ENCODE results near the gene CLDN9.

Gene CLDN9

DNA sequence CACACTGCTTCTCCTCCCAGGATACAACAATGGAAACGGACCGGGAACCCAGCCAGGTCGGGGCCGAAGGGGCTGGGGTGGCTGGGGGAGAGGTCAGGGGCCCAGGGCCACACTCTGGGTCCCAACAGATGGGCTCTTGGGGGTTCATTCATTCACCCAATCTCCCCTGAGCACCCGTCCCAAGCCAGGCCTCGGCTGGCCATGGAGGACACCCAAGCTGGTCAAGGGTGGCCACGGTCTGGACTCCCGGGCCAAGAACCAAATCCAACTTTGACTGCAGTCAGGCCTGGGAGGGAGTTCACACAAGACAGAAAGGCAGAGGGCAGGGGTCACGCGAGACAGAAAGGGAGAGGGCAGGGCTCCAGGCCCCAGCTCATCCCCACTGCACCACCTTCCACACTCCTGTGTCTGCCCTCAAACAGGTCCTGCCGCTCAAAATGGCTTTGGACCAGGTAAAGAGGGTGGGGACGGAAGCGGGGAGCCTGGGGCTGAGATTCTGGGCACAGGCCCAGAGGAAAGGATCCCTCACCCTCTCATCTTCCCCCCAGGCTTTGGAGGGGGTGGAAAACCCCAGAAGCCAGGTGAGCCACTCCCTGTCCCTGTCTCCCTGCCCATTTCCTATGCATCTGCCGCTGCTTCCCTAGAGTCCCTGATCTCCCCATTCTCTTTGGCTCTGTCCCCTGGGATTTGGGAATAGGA, 20.2 kb upstream of the CLDN9 start:
- no peak for DNase-seq (ENCODE audit: low read depth in 2 of 2)

GRCh38 chr16:2996298-2996697, 16.4 kb upstream of the CLDN9 start:
- no peak for DNase-seq (ENCODE audit: low read depth in 2 of 2)

GRCh38 chr16:2999929-3000328, 12.8 kb upstream of the CLDN9 start:
- no peak for DNase-seq (ENCODE audit: low read depth in 2 of 2)

- no peak for DNase-seq (ENCODE audit: low read depth in 2 of 2)
Measured at GRCh38 chr16:3000540-3000939, 12.2 kb upstream of the CLDN9 start.

DNA sequence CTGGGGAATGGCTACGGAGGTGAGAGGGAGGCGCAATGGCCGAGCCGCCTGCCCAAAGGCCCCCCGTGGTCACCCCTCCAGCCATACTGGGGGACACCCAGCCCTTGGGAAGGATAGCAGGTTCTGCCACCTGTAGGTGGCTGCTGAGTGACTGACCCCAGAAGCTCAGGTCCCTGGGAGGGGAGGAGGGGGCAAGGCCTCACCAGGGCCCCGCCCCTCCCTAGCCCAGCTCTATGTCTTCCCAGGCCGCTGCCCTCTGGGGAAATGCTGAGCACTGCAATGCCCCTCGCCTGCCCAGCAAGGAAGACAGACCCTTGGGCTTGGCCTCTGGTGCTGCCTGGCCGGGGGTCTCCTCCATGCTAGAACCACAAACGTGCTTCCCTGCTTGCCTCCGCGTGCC, 11.4 kb upstream of the CLDN9 start:
- no peak for DNase-seq (ENCODE audit: low read depth in 2 of 2)

DNA sequence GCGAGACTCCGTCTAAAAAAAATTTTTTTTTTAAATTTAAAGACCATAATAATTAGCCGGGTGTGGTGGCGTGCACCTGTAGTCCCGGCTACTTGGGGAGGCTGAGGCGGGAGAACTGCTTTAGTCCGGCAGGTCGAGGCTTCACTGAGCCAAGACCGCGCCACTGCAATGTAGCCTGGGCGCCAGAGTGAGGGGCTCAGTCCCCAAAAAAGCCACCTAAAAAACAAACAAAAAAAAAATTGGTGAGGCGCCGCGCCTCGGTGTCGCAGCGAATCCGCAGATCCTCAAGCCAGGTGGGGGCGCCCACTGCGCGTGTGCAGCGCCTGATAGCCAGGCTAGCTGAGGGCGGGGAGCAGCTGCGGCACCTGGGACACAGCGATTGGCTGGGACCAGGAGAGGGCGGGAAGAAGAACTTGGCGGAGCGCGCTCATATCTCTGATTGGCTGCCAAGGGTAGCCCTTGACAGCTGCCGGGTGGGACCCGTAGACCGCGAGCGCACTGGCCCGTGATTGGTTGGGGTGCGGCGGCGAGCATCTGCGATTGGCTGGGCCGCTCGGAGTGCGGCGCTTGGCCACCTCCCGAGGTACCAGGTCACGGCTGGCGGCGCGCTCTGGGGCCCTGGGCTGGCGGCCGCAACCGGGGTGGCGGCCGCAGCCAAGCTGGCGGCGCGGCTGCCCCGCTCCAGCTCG, 9.0 kb upstream of the CLDN9 start:
- DNase-seq (ENCODE audit: low read depth in 2 of 2) = peak; percentile 93 to 96

DNA sequence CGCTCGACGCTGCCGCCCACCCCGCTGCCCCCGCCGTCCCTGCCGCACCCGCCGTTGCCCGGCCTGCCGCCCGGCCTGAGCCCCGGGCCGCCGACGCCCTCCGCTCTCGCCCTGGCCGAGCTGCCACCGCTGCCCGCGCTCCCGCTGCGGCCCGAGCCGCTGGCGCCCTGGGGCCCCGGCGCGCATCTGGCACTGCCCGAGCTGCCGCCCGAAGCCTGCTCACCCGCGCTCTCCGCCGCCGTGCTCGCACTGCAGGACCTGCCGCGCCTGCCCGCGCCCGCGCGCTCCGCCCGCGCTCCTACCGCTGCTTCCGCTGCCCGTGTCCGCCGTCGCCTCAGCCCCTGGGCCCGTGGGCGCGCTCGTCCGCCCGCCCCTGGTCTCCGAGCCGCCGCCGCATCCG, 8.4 kb upstream of the CLDN9 start:
- no peak for DNase-seq (ENCODE audit: low read depth in 2 of 2)

DNA sequence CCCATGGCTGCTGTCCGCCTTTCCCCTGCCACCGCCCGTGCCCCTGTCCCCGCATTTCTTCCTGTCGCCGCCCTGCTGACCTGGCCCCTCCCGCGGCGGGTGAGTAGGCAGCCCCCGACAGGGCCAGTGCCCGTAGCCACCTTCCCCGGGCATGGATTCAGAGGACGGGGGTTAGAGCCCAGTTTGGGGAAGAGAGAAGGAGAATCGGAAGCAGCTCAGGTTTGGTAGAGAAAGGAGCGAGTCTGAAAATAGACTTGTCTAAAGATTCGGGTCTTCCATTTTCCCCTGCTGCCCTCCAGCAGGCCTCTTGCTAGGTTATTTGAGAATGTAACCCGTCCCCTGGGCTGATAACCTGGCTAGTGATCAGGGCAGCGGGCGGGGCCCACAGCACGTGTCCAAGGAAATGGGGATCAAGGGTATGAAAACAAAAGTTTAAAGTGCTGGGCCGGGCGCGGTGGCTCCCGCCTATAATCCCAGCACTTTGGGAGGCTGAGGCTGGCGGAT, 7.9 kb upstream of the CLDN9 start:
- DNase-seq (ENCODE audit: low read depth in 2 of 2) = no peak

DNA sequence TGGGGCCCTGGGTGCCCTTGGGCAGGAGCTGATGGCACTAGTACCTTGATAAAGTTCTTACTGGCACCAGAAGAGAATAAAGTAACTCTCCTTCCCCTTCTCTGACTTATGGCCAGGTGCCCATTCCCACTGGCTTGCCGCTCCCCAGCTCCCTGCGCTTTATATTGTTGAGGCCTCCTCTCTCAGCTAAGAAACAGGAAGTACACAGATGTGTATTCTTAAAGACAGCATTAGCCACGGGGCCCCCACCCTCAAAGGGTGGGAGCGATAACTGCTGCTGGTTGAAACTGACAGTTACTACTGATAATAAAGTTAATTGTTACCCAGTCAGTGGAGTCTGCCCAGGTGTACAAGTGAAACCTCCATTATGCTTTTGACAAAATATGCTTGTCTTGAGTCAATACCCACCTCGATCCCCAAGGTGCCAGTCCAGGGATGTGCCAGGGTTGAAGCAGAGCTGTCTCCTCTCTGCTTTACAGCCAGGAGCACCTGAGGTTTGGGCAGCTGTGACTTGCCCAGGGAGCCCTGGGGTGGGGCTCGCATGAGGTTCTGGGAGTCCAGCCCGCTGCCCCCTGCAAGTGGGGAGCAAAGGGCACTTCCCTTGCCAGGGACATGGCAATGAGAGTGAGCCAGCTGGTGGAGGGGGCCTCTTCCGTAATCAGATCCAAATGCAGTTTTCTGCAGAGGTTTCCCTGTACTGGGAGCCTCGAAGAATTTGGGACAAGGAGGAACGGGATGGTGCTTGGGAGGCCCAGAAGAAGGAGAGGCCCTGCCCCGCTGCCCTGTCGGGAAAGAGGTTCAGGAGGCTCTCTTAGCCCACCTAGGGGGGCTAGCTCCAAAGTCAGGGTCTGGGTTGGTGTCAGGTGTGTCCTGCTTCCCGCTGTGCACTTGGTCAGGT, 5.4 kb upstream of the CLDN9 start:
- DNase-seq (ENCODE audit: low read depth in 2 of 2) = no peak

DNA sequence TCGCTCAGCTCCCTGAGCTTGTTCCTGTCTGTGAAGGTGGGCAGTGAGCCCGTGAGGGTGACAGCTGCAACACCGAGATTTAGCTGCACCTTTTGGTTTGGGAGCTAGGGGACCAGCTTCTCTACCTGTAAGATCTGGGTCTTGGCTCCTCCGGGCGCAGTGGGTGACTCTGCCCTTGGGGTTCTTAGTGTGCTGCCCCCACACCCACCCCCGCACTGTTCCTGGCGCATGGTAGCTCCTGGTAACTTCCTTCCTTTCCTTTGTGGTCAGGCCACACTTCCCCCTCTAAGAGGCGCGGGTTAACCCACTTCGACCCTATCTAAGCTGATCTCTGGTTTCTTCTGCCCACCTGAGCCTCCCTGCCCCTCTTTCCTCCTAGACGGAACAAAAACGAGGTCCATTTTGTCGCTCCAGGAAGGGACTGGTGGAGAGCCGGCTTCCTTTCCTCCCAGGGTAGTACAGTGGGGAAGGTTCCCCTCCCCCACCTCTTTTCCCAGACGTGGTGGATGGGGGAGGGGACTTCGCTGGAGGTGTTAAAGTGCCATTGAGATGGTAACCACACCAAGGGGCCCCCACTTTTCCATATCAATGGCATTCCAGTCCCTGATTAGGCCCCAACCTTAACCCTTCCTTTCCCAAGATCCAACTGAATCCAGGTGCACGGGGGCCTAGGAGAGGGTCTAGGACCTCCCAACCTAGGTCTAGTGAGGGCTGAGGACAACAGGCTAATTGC, 4.6 kb upstream of the CLDN9 start:
- no peak for DNase-seq (ENCODE audit: low read depth in 2 of 2)

- no peak for DNase-seq (ENCODE audit: low read depth in 2 of 2)
Measured at GRCh38 chr16:3008690-3009037, 4.1 kb upstream of the CLDN9 start.

- no peak for DNase-seq (ENCODE audit: low read depth in 2 of 2)
Measured at GRCh38 chr16:3009568-3010390, 2.9 kb upstream of the CLDN9 start.

- no peak for DNase-seq (ENCODE audit: low read depth in 2 of 2)
Measured at GRCh38 chr16:3010510-3010909, 2.2 kb upstream of the CLDN9 start.

DNA sequence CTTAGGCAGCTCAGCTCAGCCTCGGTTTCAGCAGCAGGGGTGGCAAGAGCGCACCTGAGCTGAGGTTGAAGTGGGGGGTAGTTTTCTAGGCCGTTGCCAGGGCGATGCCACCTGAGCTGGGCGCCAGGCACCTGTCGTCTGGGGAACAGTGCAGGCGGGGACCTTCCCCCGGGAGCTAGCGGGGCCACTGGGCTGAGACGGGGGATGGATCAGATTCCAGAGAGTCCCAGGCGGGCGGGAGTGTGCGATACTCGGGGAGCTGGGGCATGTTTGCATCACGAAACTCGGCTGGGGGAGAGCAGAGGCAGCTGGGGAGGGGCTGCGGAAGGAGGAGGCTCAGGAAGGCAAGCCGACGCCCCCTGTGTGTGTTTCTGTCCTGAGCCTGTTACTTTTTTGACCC, 477 bp upstream of the CLDN9 start:
- no peak for DNase-seq (ENCODE audit: low read depth in 2 of 2)

DNA sequence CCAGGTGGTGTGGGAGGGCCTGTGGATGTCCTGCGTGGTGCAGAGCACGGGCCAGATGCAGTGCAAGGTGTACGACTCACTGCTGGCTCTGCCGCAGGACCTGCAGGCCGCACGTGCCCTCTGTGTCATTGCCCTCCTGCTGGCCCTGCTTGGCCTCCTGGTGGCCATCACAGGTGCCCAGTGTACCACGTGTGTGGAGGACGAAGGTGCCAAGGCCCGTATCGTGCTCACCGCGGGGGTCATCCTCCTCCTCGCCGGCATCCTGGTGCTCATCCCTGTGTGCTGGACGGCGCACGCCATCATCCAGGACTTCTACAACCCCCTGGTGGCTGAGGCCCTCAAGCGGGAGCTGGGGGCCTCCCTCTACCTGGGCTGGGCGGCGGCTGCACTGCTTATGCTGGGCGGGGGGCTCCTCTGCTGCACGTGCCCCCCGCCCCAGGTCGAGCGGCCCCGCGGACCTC, 798 bp downstream of the CLDN9 start:
- no peak for DNase-seq (ENCODE audit: low read depth in 2 of 2)

- DNase-seq (ENCODE audit: low read depth in 2 of 2) = no peak
Measured at GRCh38 chr16:3013998-3014690, 1.4 kb downstream of the CLDN9 start.

GRCh38 chr16:3014971-3015370, 2.2 kb downstream of the CLDN9 start:
- no peak for DNase-seq (ENCODE audit: low read depth in 2 of 2)

DNA sequence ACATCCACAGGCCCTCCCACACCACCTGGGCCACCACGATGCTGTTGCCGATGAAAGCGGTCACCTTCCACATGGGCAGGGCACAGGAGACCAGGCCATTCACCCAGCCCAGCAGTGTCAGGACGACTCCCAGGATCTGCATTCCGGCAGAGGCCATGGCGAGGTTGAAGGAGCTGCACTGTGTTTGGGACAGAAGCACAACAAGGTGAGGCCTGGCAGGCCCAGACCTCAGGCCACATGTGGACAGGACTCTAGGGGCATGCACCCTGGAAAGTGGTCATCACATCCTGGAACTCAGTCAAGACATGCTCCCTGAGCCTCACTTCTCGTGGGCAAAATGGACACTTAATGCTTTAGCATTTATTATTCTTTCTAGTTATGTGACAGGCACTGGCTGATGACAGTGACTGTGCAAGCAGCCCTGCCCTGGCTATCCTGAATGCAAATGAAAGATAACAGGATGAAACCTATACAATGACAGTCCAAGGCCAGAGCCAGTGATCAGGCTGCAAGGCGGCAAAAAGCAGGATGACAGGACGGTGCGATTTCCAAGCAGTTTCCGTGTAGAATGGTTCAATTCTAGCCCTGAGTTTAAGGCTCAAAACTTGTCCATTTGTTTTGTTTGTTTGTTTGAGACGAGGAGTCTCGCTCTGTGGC, 3.3 kb downstream of the CLDN9 start:
- DNase-seq (ENCODE audit: low read depth in 2 of 2) = no peak

DNA sequence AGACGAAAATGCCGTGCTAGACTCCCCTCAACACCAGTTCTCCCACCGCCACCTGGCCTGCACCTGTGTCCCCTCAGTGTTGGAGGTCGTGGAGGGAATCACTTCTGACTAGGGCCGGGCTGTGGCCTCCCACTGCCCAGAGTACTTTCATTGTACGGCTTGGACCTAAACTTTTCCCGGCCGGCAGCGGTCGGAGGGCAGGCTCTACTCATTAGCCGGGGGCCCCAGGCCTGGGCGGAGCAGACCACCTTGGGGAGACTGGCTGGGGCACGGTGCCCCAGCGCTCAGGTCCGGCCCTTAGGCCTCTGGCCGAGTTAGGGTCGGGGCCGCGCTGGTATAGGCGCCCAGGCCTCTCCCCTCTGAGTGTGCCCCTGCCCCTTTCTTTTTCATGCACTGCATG, 4.6 kb downstream of the CLDN9 start:
- no peak for DNase-seq (ENCODE audit: low read depth in 2 of 2)

All from stimulated activated CD4-positive, alpha-beta T cell treated with anti-CD3 and anti-CD28 coated beads, Interleukin-4, amount 100 ng/mL, for 48 hours (primary cell).